Activated naive CD8-positive, alpha-beta T cell treated with anti-CD3 and anti-CD28 coated beads, Interleukin-2, amount 50 U/mL, for 24 hours (primary cell): Measurements from ENCODE around the gene STK32B.
"Not testable (repeated sequence)": the region's sequence is repeated elsewhere in the genome, so short reads cannot be mapped to it uniquely, and the experiment has no call there.

ENCODE experiments used
- ATAC-seq: fragments of 150-1000 bp; cut with Tn5 transposase; one replicate; pipeline ENCODE4 v1.10.0; 2021
- DNase-seq: peaks from one replicate; pipeline ENCODE4 v3.0.0; 2021
- H3K27ac Mint-ChIP-seq: one replicate; pipeline ENCODE4 v1.8.0; 2021; ENCODE audit warnings: mild to moderate bottlenecking, mixed read lengths
- H3K27me3 Mint-ChIP-seq: one replicate; pipeline ENCODE4 v1.8.0; 2021; ENCODE audit warnings: mixed read lengths
- H3K36me3 Mint-ChIP-seq: one replicate; pipeline ENCODE4 v1.8.0; 2021; ENCODE audit warnings: low read depth, mixed read lengths
- H3K4me1 Mint-ChIP-seq: one replicate; pipeline ENCODE4 v1.8.0; 2021; ENCODE audit warnings: mixed read lengths
- H3K4me3 Mint-ChIP-seq: one replicate; pipeline ENCODE4 v1.8.0; 2021; ENCODE audit warnings: mild to moderate bottlenecking, moderate library complexity, mixed read lengths
- H3K9me3 Mint-ChIP-seq: one replicate; pipeline ENCODE4 v1.8.0; 2021; ENCODE audit warnings: mixed read lengths

STK32B gene

DNA sequence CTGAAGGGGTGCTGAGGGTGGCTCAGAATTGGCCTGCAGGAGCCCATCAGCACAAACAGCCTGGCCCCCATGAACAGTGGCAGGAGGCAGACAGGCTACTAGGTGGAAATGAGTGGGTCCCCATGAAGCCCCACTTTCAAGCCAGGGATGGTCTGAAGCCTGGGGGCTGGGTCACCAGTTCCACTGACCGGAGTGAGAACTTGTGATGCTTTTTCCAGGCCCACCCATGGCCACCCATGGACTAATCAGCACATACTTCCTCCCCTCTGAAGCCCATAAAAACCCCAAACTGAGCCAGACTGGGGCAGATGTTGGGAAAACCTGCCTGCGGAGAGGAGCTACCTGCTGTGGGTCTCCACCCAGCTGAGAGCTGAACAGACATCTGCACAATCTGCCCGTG is 372.9 kb downstream of the STK32B start:
- no peak overlapping the region for H3K27ac Mint-ChIP-seq
- peaks cover 2% of the 10 kb centered on the region for H3K9me3 Mint-ChIP-seq
- no peak overlapping the region for H3K4me3 Mint-ChIP-seq
- ATAC-seq = no peak
- no peaks in the 10 kb centered on the region for H3K27me3 Mint-ChIP-seq
- H3K36me3 Mint-ChIP-seq = no peaks in the 10 kb centered on the region
- H3K4me1 Mint-ChIP-seq = no peaks in the 10 kb centered on the region
- no peak for DNase-seq

DNA sequence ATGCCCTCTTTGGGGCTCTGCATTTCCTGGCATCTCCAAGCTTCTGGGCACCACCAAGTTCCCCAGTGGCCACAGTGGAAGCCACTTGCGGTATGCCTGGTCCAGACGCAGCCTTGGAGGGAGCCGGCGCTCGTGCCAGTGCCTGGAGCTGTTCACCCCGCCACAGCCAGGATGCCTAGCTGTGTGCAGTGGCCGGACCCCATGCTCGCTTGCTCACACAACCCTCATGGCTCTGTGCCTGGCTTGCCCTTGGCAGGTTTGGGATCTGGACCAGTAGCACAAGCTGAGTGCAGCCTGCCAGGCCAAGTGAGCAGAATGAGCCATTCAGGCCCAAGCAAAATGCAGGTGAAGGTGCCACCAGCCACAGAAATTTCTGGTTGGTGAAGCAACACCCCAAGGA is 373.6 kb downstream of the STK32B start:
- ATAC-seq = no peak
- Mint-ChIP-seq H3K4me1 (no peaks in the 10 kb centered on the region), H3K9me3 (peaks cover 6% of the 10 kb centered on the region), H3K36me3 (no peaks in the 10 kb centered on the region), H3K27me3 (no peaks in the 10 kb centered on the region), H3K4me3 (no peak overlapping the region), H3K27ac (no peak overlapping the region)
- DNase-seq = no peak

DNA sequence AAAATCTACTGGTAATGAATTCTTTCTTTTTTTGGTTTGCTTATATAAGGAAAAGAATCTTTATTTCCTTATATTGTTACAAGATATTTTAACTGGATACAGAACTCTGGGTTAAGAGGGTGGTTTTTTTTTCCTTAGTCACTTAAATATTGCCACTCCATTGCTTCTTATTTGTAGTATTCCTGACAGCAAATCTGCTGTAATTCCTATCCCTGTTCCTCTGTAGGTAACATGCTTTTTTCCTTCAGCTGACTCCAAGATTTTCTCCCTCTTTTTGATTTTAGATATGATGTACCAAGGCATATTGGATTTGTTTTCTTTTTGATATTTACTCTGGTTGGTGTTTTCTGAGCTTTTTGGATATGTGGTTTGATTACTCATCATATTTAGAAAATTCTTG is 378.5 kb downstream of the STK32B start:
- no peak for DNase-seq
- no peak overlapping the region for H3K4me3 Mint-ChIP-seq
- H3K4me1 Mint-ChIP-seq = no peaks in the 10 kb centered on the region
- H3K27ac Mint-ChIP-seq = no peak overlapping the region
- H3K9me3 Mint-ChIP-seq = peaks cover 12% of the 10 kb centered on the region
- H3K36me3 Mint-ChIP-seq = no peaks in the 10 kb centered on the region
- no peak for ATAC-seq
- no peaks in the 10 kb centered on the region for H3K27me3 Mint-ChIP-seq

DNA sequence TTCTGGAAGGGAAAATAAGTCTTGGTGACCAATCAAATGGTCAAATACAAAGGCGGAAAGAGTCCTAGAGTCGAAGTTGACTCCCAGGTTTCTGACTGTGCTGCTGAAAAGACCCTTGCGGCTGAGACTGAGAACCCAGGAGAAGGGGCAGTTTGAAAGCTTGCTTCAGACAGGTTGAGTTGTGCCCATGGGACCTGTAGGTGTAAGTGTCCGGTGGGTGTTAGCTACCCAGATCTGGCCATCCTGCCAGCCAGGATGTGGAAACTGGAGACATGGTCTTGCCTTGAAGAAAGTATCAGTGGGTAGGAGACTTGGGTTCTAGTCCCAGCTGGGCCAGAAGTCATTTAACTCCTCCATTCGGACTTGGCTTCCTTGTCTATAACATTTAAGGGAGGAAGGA is 381.9 kb downstream of the STK32B start:
- no peak overlapping the region for H3K4me3 Mint-ChIP-seq
- H3K27me3 Mint-ChIP-seq = no peaks in the 10 kb centered on the region
- peaks cover 15% of the 10 kb centered on the region for H3K9me3 Mint-ChIP-seq
- no peak overlapping the region for H3K27ac Mint-ChIP-seq
- ATAC-seq = no peak
- H3K36me3 Mint-ChIP-seq = no peaks in the 10 kb centered on the region
- H3K4me1 Mint-ChIP-seq = no peaks in the 10 kb centered on the region
- DNase-seq = no peak

DNA sequence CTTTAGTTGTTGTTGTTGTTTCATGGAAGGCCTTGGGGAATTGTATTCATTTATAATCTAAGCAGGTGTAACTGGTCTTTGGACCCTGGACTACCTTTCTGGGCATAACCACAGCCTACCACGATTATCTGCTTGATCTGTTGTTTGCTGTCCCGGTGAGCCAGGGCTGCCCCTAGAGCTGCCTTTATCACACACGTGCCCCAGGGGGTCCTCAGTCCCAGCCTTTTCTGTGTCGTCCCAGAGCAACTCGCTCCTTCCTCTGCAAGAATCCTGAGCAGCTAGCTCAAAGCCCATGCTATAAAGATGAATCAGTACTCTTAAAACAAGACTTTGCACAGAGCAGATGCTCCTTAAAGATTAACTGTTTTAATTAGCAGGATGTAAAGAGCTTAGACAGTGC is 383.9 kb downstream of the STK32B start:
- Mint-ChIP-seq H3K36me3 (no peaks in the 10 kb centered on the region), H3K27ac (no peak overlapping the region), H3K27me3 (no peaks in the 10 kb centered on the region), H3K4me3 (no peak overlapping the region), H3K4me1 (no peaks in the 10 kb centered on the region), H3K9me3 (peaks cover 9% of the 10 kb centered on the region)
- ATAC-seq = no peak
- no peak for DNase-seq

DNA sequence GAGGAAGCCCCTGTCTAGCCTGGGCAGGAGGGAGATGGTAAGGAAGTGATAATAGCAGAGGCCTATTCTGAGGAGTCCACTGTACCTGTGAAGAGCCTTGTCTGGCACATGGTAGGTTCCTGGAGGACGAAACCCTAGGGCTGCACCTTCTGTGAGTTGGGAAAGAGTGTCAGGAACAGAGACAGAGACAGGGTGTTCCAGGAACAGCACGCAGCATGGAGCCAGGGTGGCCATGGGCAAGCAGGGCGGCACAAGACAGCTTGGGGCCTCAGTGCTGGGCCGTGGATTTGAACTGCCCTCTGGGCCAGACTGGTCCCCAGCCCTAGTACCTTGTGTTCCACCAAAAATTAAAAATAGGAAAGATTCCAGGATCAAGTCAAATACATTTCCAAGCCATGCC is 384.5 kb downstream of the STK32B start:
- Mint-ChIP-seq H3K4me1 (no peaks in the 10 kb centered on the region), H3K4me3 (no peak overlapping the region)
- ATAC-seq = no peak

DNA sequence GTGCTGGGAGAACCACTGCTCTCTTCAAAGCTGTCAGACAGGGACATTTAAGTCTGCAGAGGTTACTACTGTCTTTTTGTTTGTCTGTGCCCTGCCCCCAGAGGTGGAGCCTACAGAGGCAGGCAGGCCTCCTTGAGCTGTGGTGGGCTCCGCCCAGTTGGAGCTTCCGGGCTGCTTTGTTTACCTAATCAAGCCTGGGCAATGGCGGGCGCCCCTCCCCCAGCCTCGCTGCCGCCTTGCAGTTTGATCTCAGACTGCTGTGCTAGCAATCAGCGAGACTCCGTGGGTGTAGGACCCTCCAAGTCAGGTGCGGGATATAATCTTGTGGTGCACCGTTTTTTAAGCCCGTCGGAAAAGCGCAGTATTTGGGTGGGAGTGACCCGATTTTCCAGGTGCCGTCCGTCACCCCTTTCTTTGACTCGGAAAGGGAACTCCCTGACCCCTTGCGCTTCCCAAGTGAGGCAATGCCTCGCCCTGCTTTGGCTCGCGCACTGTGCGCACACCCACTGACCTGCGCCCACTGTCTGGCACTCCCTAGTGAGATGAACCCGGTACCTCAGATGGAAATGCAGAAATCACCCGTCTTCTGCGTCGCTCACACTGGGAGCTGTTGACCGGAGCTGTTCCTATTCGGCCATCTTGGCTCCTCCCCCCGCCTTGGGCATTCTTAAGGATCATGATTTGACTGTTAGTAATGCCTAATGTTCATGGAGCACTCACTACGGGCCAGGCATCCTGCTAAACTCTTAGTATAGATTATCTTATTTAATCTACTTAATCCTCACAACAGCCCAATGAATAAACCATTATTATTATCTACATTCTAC is 392.9 kb downstream of the STK32B start:
- H3K27me3 Mint-ChIP-seq, ATAC-seq, H3K4me1 Mint-ChIP-seq, DNase-seq, H3K4me3 Mint-ChIP-seq, H3K9me3 Mint-ChIP-seq, H3K36me3 Mint-ChIP-seq, H3K27ac Mint-ChIP-seq: not testable (repeated sequence)

More for the DNA sequence above, 384.5 kb downstream of the STK32B start:
- Mint-ChIP-seq H3K27me3 (no peaks in the 10 kb centered on the region), H3K36me3 (no peaks in the 10 kb centered on the region), H3K9me3 (peaks cover 6% of the 10 kb centered on the region), H3K27ac (no peak overlapping the region)
- no peak for DNase-seq

DNA sequence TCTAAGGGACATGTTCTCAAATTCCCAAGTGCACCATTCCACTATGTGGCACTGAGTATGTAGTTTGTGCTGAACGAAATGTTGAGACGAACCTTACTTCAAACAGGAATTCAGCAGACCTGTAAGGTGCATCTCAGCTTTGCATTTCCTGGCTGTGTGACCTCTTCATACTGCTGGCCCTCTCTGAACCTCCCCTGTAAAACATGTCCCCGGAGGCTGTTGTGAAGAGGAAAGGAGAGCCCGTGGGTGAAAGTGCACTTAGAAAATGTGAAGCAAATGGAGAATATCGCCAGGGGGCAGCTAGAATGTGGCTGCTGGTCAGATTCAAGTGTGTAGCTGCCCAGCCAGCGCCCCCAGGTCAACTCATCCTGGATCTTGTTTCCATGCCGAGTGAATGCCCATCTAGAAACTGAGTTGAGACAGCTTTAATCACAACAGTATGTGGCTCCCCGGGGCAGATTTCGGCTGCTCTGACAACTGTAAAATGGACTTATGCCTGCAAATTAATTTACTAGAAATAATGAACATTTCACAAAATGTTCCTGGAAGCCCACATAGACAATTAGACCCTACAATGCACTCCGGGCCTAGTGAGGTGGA is 393.7 kb downstream of the STK32B start:
- H3K27me3 Mint-ChIP-seq = no peaks in the 10 kb centered on the region
- ATAC-seq (no peak), DNase-seq (no peak)
- no peaks in the 10 kb centered on the region for H3K9me3 Mint-ChIP-seq
- H3K36me3 Mint-ChIP-seq = no peaks in the 10 kb centered on the region
- no peak overlapping the region for H3K27ac Mint-ChIP-seq
- no peaks in the 10 kb centered on the region for H3K4me1 Mint-ChIP-seq
- no peak overlapping the region for H3K4me3 Mint-ChIP-seq

DNA sequence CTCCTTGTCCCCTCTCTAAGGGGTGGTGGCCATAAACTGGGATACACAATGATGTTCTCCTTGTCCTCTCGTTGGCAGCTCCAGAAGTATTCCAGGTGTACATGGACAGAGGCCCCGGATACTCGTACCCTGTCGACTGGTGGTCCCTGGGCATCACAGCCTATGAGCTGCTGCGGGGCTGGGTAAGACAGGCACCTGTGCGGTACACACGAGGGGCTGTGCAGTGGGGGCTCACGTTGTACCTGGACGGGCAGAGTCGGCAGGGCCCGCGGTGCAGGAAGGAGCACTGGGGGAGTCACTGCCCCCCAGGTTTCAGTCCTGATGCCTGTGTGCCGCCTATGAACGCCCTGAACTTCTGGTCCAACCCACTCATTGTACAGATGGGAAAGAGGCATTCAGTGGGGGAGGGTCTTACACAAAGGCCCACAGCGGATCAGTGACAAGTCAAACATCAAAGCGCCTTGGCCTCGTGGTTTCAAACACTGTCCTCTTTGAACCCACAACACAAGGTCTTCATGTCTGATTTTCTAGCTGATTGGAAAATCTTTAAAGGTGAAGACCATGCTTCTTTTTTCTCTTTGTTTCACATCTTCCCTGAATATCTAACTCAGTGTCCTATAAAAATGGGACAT is 395.4 kb downstream of the STK32B start:
- Mint-ChIP-seq H3K9me3 (no peaks in the 10 kb centered on the region), H3K4me1 (no peaks in the 10 kb centered on the region), H3K27me3 (no peaks in the 10 kb centered on the region), H3K4me3 (no peak overlapping the region), H3K27ac (no peak overlapping the region), H3K36me3 (no peaks in the 10 kb centered on the region)
- DNase-seq = no peak
- ATAC-seq = no peak

DNA sequence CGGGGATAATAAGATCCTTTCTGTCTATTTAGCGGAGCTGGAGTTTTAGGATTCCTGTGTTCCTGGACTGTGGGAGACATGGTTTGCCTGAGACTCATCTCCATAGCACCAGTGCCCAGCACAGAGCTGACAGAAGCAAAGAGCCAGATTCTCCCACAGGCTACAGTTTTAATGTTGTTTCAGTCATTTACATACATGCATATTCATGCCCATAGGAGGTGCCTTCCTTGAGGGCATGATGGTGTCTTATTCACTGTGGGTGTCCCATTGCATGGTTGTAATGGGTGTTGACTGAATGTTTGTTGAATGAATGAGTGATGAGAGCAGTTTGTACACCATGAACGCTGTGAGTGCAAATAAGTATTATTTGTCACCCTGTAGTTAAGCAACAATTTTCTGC is 396.5 kb downstream of the STK32B start:
- Mint-ChIP-seq H3K4me3 (no peak overlapping the region), H3K36me3 (no peaks in the 10 kb centered on the region), H3K27ac (no peak overlapping the region), H3K9me3 (no peaks in the 10 kb centered on the region), H3K4me1 (no peaks in the 10 kb centered on the region), H3K27me3 (no peaks in the 10 kb centered on the region)
- ATAC-seq = no peak
- DNase-seq = no peak

DNA sequence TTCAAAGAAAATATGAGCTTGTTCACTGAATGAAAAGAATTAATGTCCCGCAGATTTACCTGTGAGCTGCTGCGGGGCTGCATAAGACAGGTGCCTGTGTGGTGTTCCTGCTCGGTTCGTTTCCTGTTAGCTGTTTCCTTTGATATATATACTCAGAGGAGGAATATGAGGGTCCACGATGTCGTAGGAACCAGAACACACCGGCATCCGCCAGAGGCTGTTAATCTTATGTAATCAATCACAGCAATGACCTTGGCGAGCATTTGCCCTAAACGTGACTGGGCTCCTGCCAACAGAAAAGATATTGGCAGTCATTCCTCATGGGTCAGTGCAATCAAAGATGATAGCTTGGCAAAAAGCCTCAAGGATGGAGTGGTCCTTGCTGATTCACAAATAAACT is 396.9 kb downstream of the STK32B start:
- Mint-ChIP-seq H3K27ac (no peak overlapping the region), H3K27me3 (no peaks in the 10 kb centered on the region), H3K36me3 (no peaks in the 10 kb centered on the region), H3K4me3 (no peak overlapping the region), H3K4me1 (no peaks in the 10 kb centered on the region), H3K9me3 (no peaks in the 10 kb centered on the region)
- ATAC-seq (no peak), DNase-seq (no peak)

DNA sequence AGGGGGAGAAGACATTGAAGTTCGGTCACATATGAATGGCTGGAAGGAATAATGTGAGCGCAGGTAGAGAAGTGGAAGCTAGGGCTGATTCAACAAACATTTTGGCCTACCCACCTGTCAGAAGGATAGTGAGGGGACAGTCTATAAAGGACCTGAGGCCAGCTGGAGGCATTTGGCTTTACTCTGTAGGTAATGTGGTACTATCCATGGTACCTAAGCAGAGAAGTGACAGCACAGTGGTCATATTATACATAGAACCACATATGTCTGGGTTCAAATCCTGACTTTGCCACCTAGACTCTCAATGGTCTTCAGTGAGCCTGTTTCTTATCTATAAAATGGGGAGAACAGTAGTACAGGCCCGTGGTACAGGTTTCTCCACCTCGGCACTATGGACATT is 400.0 kb downstream of the STK32B start:
- H3K4me1 Mint-ChIP-seq = no peaks in the 10 kb centered on the region
- no peaks in the 10 kb centered on the region for H3K27me3 Mint-ChIP-seq
- no peaks in the 10 kb centered on the region for H3K36me3 Mint-ChIP-seq
- no peak overlapping the region for H3K4me3 Mint-ChIP-seq
- DNase-seq (no peak), ATAC-seq (no peak)
- no peak overlapping the region for H3K27ac Mint-ChIP-seq
- no peaks in the 10 kb centered on the region for H3K9me3 Mint-ChIP-seq

DNA sequence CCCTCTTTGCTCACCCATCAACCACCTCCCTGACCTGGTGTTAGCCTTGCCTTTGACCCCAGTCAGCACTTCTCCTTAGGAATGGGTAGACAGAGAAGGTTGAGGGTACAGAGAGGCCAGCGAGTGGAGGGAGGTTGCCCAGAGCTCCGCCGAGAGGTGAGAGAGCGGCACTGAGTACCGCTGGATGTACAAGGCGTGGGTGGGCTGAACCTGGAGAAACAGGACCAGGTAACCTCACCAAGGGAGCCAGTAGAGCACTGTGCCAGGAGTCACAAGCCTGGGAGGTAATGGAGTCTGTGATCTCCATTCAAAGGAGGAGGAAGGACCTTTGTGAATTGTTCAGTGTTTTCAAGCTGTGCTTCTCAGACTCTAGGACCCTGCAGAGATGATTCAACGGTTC is 400.9 kb downstream of the STK32B start:
- Mint-ChIP-seq H3K9me3 (no peaks in the 10 kb centered on the region), H3K36me3 (no peaks in the 10 kb centered on the region), H3K4me1 (no peaks in the 10 kb centered on the region), H3K4me3 (no peak overlapping the region), H3K27ac (no peak overlapping the region), H3K27me3 (no peaks in the 10 kb centered on the region)
- ATAC-seq (no peak), DNase-seq (no peak)

DNA sequence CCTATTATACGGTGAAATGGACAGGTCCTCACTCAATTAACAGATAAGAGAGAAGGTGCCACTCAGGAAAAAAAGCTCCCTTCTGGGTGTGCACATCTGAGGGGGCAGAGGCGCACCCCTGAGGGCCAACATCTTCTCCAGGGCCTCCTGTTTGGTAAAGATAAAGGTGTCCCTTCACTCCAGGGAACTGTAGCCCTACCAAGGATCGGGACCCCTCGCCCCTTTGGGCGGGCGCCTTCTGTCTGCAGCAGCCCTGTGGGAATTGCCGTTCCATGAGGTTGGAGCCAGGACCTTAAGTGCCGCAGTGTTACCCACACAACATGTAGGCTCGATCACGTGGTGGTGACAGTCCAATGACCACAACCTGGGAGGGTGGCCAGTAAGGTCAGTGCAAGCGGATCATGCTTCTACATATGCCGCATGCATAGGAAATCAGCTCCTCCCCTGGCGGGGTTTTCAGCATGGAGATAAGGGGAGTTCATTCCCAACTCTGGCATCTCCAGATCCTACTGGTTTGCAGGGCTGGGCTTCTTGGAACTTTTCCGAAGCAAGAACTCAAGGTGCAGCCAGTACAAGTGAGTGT is 403.8 kb downstream of the STK32B start:
- DNase-seq (no peak), ATAC-seq (no peak)
- H3K27ac Mint-ChIP-seq = no peak overlapping the region
- H3K27me3 Mint-ChIP-seq = no peaks in the 10 kb centered on the region
- no peaks in the 10 kb centered on the region for H3K9me3 Mint-ChIP-seq
- no peak overlapping the region for H3K4me3 Mint-ChIP-seq
- H3K4me1 Mint-ChIP-seq = no peaks in the 10 kb centered on the region
- no peaks in the 10 kb centered on the region for H3K36me3 Mint-ChIP-seq

DNA sequence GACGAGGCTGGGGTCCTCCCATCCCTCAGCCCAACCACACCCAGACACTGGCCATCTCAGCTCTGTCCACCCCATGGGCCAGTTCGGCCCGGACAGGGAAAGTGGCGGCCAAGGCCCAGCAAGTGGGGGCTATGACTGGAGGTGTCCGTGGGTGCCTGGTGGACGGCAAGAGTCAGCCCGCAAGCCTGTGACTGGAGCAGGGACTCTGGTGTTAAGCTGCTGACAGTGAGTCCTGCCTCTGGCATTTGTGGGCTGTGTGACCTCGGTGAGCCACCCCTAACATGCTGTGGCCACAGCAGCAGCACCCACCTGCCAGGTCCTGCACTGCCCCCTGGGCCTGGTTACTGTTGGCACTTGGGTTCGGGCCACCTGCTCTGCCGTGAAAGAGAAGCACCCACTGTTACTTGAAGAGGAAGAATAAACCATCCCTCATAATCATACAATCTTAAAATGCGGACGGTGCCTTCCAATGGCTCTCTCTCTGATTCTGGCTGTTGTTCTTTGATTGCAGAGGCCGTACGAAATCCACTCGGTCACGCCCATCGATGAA is 405.1 kb downstream of the STK32B start:
- Mint-ChIP-seq H3K36me3 (no peaks in the 10 kb centered on the region), H3K4me3 (no peak overlapping the region), H3K4me1 (no peaks in the 10 kb centered on the region), H3K9me3 (no peaks in the 10 kb centered on the region), H3K27me3 (no peaks in the 10 kb centered on the region), H3K27ac (no peak overlapping the region)
- no peak for DNase-seq
- ATAC-seq = no peak
